DND-41 (cell line): ENCODE measurements around the gene TMEM151A.

Experiments used
- CTCF ChIP-seq: IDR thresholded peaks from 2 replicates; pipeline ENCODE4 v1.5.1; 2012; ENCODE audit warnings: borderline replicate concordance, low read length, moderate library complexity, mild to moderate bottlenecking; ENCODE audit not compliant: poor library complexity, severe bottlenecking; ENCODE audit errors: extremely low read depth
- EZH2 ChIP-seq: IDR thresholded peaks from 3 replicates; pipeline ENCODE4 v1.6.1; 2012; ENCODE audit warnings: borderline replicate concordance, low read depth, mild to moderate bottlenecking, moderate library complexity, low read length, inconsistent platforms; ENCODE audit not compliant: severe bottlenecking

- TF ChIP-seq CTCF (no peak), EZH2 (no peak)
Measured at GRCh38 chr11:66315498-66315885, 23.8 kb downstream of the TMEM151A start.
